ENCODE results near the gene POU2AF1.

- TF ChIP-seq POLR2A (IDR thresholded peaks at IDR 0.05; ENCODE audit: low read length) (no peak), GATA1 (IDR thresholded peaks at IDR 0.05; ENCODE audit: low read depth, low read length) (no peak)
Observed at GRCh38 chr11:111310723-111311122, 68.4 kb downstream of the POU2AF1 start.
